ENCODE results near the gene DSCAM. TPM values are rescaled to one million over a fixed set of nuclear protein-coding genes. Genes with fewer than 3 reads are reported as not detected.

DSCAM gene
- total RNA-seq, 1 experiment from 2014 or later = not detected

DNA sequence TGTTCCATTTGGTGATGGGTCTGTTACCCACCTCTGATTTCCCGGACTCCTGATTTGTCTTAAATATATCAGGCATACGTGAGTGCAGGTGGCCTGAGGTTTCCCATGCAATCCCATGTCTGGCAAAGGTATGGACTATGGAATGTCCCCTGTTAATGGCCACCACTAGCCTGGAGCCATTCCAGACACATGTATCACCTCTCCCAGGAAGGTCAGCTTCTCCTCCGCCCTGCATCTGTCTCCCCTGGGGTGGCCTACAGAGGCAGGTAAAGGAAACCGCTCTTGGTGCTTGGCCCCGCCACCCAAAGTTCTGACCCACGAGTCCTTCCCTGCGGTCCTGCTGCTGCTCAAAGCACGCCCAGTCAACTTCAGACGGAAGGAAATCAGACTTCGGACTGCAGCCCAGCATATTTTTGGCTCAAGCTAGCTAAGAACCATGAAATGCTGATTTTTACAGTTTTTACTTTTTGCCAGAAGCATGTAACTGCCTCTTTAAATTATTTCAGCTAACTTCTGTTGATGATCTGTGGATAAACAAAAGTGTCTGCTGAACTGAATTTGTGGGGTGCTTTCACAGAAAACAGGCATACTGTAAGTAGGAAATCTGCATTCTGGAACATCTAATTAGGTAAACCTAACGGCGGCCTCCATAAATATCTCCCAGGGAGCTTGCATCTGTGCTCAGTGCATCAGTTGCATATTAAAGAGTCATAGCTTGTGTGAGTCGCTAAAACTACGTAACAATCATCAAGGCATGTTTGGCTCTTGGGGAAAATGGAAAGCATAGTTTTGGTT, 873.8 kb downstream of the DSCAM start:
- Histone ChIP-seq H3K9me3 (ENCODE audit: control insufficient read depth in 1 of 2, insufficient read depth in 1 of 2, low read depth in 1 of 2, low read length in 2 of 2) (peaks cover 0 to 22% of the 10 kb centered on the region in 2 experiments; a peak in 2 of 4 replicates), H2AFZ (ENCODE audit: low read depth, low read length, poor library complexity, severe bottlenecking) (no peak overlapping the region), H3K4me1 (ENCODE audit: control insufficient read depth in 1 of 2, insufficient read depth in 2 of 2, low read length in 2 of 2) (no peaks in the 10 kb centered on the region), H3K4me2 (ENCODE audit: low read length) (no peak overlapping the region), H3K9me2 (ENCODE audit: insufficient read depth) (no peaks in the 10 kb centered on the region), H4K20me1 (ENCODE audit: insufficient read depth) (no peaks in the 10 kb centered on the region), H3K9ac (ENCODE audit: low read length) (no peak overlapping the region), H3K4me3 (replicated peaks in 1 of 2; ENCODE audit: low read depth in 1 of 2, low read length in 2 of 2) (no peak overlapping the region), H3K27me3 (ENCODE audit: insufficient read depth, low read length) (no peaks in the 10 kb centered on the region), H3K27ac (ENCODE audit: low read depth, low read length) (no peak overlapping the region), H3K79me2 (ENCODE audit: insufficient read depth, low read length) (no peaks in the 10 kb centered on the region), H3K36me3 (ENCODE audit: control insufficient read depth in 1 of 2, insufficient read depth in 2 of 2, low read length in 2 of 2) (no peaks in the 10 kb centered on the region)
- DNase-seq (ENCODE audit: low read depth, low spot score) = no peak
- ChIA-PET POLR2A (no interaction called here), RAD21 (ENCODE audit: low non-redundant PET in 1 of 2, low total read pairs in 2 of 2, uncharacterized antibody in 2 of 2, unreplicated experiment in 2 of 2) (no interaction called here), CTCF (no interaction called here)
- intact Hi-C loops (cut with micrococcal nuclease) = no loop called here
- TF ChIP-seq, protein P1, sequence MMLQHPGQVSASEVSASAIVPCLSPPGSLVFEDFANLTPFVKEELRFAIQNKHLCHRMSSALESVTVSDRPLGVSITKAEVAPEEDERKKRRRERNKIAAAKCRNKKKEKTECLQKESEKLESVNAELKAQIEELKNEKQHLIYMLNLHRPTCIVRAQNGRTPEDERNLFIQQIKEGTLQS (IDR thresholded peaks at IDR 0.05) = no peak
- no peak for TF ChIP-seq CBX3 (IDR thresholded peaks at IDR 0.05; ENCODE audit: low read depth)
- no peak for TF ChIP-seq JUND (IDR thresholded peaks at IDR 0.05)
- TF ChIP-seq POLR2A (IDR thresholded peaks at IDR 0.05; ENCODE audit: borderline replicate concordance, extremely low read depth, insufficient read depth, insufficient read length) = no peak
- TF ChIP-seq SIN3A (IDR thresholded peaks at IDR 0.05; ENCODE audit: low read depth) = no peak
- TF ChIP-seq CEBPB (IDR thresholded peaks at IDR 0.05; ENCODE audit: low read depth) = no peak
- no peak for TF ChIP-seq FOSL1 (IDR thresholded peaks at IDR 0.05; ENCODE audit: low read depth)
- TF ChIP-seq TCF7L2 (IDR thresholded peaks at IDR 0.05; ENCODE audit: borderline replicate concordance, extremely low read depth, insufficient read depth, insufficient read length) = no peak
- no peak for TF ChIP-seq ZNF274 (IDR thresholded peaks at IDR 0.05; ENCODE audit: low read depth, low read length)
- TF ChIP-seq, protein P2, sequence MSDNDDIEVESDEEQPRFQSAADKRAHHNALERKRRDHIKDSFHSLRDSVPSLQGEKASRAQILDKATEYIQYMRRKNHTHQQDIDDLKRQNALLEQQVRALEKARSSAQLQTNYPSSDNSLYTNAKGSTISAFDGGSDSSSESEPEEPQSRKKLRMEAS (IDR thresholded peaks at IDR 0.05) = no peak
- no peak for TF ChIP-seq EZH2 (IDR thresholded peaks at IDR 0.05)
- no peak for ATAC-seq
- no TSS peak for BruUV-seq (replicated peaks)

DNA sequence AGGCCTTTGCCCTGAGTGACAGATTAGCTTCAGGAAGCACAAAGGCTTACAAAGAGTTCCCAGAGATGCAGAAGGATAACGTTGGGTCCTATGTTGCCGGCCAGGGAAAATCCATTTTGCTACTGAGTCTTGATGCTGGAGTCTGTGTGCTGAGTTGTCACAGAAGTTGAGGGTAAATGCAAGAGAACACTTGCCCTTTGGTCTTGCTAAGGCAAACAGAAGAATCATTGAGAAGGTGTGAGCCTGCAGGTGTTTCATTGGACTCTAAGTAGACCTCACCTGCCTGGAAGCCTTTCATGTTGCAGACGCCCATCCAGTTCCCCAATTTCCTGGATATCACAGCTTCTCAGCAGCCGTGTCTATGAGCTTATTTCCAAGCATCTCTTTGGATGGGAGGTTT, 874.5 kb downstream of the DSCAM start:
- ChIA-PET RAD21 (ENCODE audit: low non-redundant PET in 1 of 2, low total read pairs in 2 of 2, uncharacterized antibody in 2 of 2, unreplicated experiment in 2 of 2) (no interaction called here), CTCF (no interaction called here), POLR2A (no interaction called here)
- H2AFZ ChIP-seq (ENCODE audit: low read depth, low read length, poor library complexity, severe bottlenecking) = no peak overlapping the region
- H3K9ac ChIP-seq (ENCODE audit: low read length) = no peak overlapping the region
- H3K9me3 ChIP-seq (ENCODE audit: control insufficient read depth in 1 of 2, insufficient read depth in 1 of 2, low read depth in 1 of 2, low read length in 2 of 2) = peaks cover 0 to 18% of the 10 kb centered on the region in 2 experiments; a peak in 2 of 4 replicates
- intact Hi-C loops (cut with micrococcal nuclease) = no loop called here
- DNase-seq (ENCODE audit: low read depth, low spot score) = no peak
- no peaks in the 10 kb centered on the region for H4K20me1 ChIP-seq (ENCODE audit: insufficient read depth)
- no peaks in the 10 kb centered on the region for H3K36me3 ChIP-seq (ENCODE audit: control insufficient read depth in 1 of 2, insufficient read depth in 2 of 2, low read length in 2 of 2)
- H3K27me3 ChIP-seq (ENCODE audit: insufficient read depth, low read length) = no peaks in the 10 kb centered on the region
- no peaks in the 10 kb centered on the region for H3K79me2 ChIP-seq (ENCODE audit: insufficient read depth, low read length)
- H3K4me3 ChIP-seq (replicated peaks in 1 of 2; ENCODE audit: low read depth in 1 of 2, low read length in 2 of 2) = no peak overlapping the region
- H3K4me2 ChIP-seq (ENCODE audit: low read length) = no peak overlapping the region
- BruUV-seq (replicated peaks) = no TSS peak
- no peaks in the 10 kb centered on the region for H3K4me1 ChIP-seq (ENCODE audit: control insufficient read depth in 1 of 2, insufficient read depth in 2 of 2, low read length in 2 of 2)
- H3K9me2 ChIP-seq (ENCODE audit: insufficient read depth) = no peaks in the 10 kb centered on the region
- H3K27ac ChIP-seq (ENCODE audit: low read depth, low read length) = no peak overlapping the region
- no peak for ATAC-seq
- TF ChIP-seq TCF7L2 (IDR thresholded peaks at IDR 0.05; ENCODE audit: borderline replicate concordance, extremely low read depth, insufficient read depth, insufficient read length) = no peak
- no peak for TF ChIP-seq ZNF274 (IDR thresholded peaks at IDR 0.05; ENCODE audit: low read depth, low read length)
- TF ChIP-seq EZH2 (IDR thresholded peaks at IDR 0.05) = no peak
- TF ChIP-seq, protein P3, sequence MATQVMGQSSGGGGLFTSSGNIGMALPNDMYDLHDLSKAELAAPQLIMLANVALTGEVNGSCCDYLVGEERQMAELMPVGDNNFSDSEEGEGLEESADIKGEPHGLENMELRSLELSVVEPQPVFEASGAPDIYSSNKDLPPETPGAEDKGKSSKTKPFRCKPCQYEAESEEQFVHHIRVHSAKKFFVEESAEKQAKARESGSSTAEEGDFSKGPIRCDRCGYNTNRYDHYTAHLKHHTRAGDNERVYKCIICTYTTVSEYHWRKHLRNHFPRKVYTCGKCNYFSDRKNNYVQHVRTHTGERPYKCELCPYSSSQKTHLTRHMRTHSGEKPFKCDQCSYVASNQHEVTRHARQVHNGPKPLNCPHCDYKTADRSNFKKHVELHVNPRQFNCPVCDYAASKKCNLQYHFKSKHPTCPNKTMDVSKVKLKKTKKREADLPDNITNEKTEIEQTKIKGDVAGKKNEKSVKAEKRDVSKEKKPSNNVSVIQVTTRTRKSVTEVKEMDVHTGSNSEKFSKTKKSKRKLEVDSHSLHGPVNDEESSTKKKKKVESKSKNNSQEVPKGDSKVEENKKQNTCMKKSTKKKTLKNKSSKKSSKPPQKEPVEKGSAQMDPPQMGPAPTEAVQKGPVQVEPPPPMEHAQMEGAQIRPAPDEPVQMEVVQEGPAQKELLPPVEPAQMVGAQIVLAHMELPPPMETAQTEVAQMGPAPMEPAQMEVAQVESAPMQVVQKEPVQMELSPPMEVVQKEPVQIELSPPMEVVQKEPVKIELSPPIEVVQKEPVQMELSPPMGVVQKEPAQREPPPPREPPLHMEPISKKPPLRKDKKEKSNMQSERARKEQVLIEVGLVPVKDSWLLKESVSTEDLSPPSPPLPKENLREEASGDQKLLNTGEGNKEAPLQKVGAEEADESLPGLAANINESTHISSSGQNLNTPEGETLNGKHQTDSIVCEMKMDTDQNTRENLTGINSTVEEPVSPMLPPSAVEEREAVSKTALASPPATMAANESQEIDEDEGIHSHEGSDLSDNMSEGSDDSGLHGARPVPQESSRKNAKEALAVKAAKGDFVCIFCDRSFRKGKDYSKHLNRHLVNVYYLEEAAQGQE (IDR thresholded peaks at IDR 0.05; ENCODE audit: low read depth) = no peak
- TF ChIP-seq SP1 (IDR thresholded peaks at IDR 0.05; ENCODE audit: low read depth) = no peak
- TF ChIP-seq, protein P1 (IDR thresholded peaks at IDR 0.05) = no peak
- no peak for TF ChIP-seq EGR1 (IDR thresholded peaks at IDR 0.05; ENCODE audit: low read depth)
- no peak for TF ChIP-seq ELF1 (IDR thresholded peaks at IDR 0.05; ENCODE audit: borderline replicate concordance, low read depth)
- no peak for TF ChIP-seq CEBPB (IDR thresholded peaks at IDR 0.05; ENCODE audit: low read depth)
- TF ChIP-seq, protein P2 (IDR thresholded peaks at IDR 0.05) = no peak
- no peak for TF ChIP-seq POLR2A (IDR thresholded peaks at IDR 0.05; ENCODE audit: borderline replicate concordance, extremely low read depth, insufficient read depth, insufficient read length)

Measured in HCT116 (cell line).